ENCODE measurements around the gene NIFK. TPM values are rescaled to one million over a fixed set of nuclear protein-coding genes. Genes with fewer than 3 reads are reported as not detected.

The NIFK gene
- total and polyA plus RNA-seq, 2 donors (not counting 3 experiments of a cell fraction or from before 2014, with no cell fraction given), result 10.7 to 59.7 TPM

- POLR2A ChIA-PET, result interaction anchor here (1.0 kb wide), 1 partner anchor 224 kb away, joined by 4 read pairs; the partner anchor contains the start of gene RNU4ATAC
- peak overlapping the region; percentile 93 for H2AFZ ChIP-seq (ENCODE audit: low read depth, low read length)
- no peaks in the 10 kb centered on the region for H3K9me1 ChIP-seq (replicated peaks; ENCODE audit: control insufficient read depth, extremely low read depth, insufficient read depth, low read length)
- CTCF ChIA-PET, result no interaction called here
- FAIRE-seq (no peak), DNase-seq (ENCODE audit: low read depth, low spot score) (no peak)
- H3K27me3 ChIP-seq (ENCODE audit: control insufficient read depth in 2 of 2, insufficient read depth in 2 of 2, low read length in 2 of 2), result no peaks in the 10 kb centered on the region
- peak overlapping the region; percentile 83 to 93 (median 85) for H3K4me3 ChIP-seq (replicated peaks in 1 of 3; ENCODE audit: insufficient read depth in 1 of 3, low read depth in 1 of 3, low read length in 3 of 3)
- H3K4me1 ChIP-seq (ENCODE audit: control insufficient read depth, extremely low read depth, insufficient read depth, low read length), result peaks cover 16% of the 10 kb centered on the region
- H4K20me1 ChIP-seq (replicated peaks; ENCODE audit: control insufficient read depth, extremely low read depth, insufficient read depth, low read length), result no peaks in the 10 kb centered on the region
- H3K4me2 ChIP-seq (ENCODE audit: insufficient read depth, low read length), result peak overlapping the region; percentile 99
- no peak overlapping the region for H3K27ac ChIP-seq (ENCODE audit: insufficient read depth, low read depth, low read length)
- peaks cover 28% of the 10 kb centered on the region for H3K79me2 ChIP-seq (ENCODE audit: control insufficient read depth, insufficient read depth, low read length)
- TSS peak; percentile 75 for BruUV-seq (replicated peaks)
- no peaks in the 10 kb centered on the region for H3K9me3 ChIP-seq (replicated peaks; ENCODE audit: control insufficient read depth, insufficient read depth, low read length)
- TF ChIP-seq MYC (IDR thresholded peaks at IDR 0.05; ENCODE audit: low read depth, low read length), result no peak
- TF ChIP-seq FOS (IDR thresholded peaks at IDR 0.05; ENCODE audit: borderline replicate concordance, insufficient read depth, low read length), result no peak
- TF ChIP-seq POLR2AphosphoS5 (IDR thresholded peaks at IDR 0.05; ENCODE audit: insufficient read depth, low read depth, low read length), result no peak
- no peak for TF ChIP-seq CTCF (IDR thresholded peaks at IDR 0.05; ENCODE audit: extremely low read depth in 1 of 2, insufficient read depth in 1 of 2, low read depth in 1 of 2, low read length in 2 of 2)
- TF ChIP-seq GATA2 (IDR thresholded peaks at IDR 0.05; ENCODE audit: insufficient read depth, insufficient read length, low read depth, low read length), result no peak
- TF ChIP-seq EZH2 (IDR thresholded peaks at IDR 0.05; ENCODE audit: borderline replicate concordance, low read depth, low read length, severe bottlenecking), result no peak
- no peak for TF ChIP-seq JUN (IDR thresholded peaks at IDR 0.05; ENCODE audit: borderline replicate concordance, insufficient read depth, insufficient read length, low read depth)
- TF ChIP-seq POLR2A (IDR thresholded peaks at IDR 0.05; ENCODE audit: low read depth, low read length), result no peak
- TF ChIP-seq MAX (IDR thresholded peaks at IDR 0.05; ENCODE audit: insufficient read depth, insufficient read length), result no peak
- dilution Hi-C loops (cut with MboI; ENCODE audit: extremely low pct_ligation_motif_present, low sequenced_read_pairs), result no loop called here
- peak overlapping the region; percentile 85 for H3K9ac ChIP-seq (replicated peaks; ENCODE audit: extremely low read depth, insufficient read depth, low read length)
- H3K36me3 ChIP-seq (ENCODE audit: control insufficient read depth in 2 of 2, extremely low read depth in 1 of 2, insufficient read depth in 2 of 2, low read length in 2 of 2), result peaks cover 0 to under 1% of the 10 kb centered on the region in 2 experiments
- intact Hi-C loops (cut with micrococcal nuclease), result loop anchor here (1.0 to 2.0 kb wide), 4 partner anchors 18 to 353 kb away; partner anchors contain the start of genes CLASP1 and RNU4ATAC
Measured at GRCh38 chr2:121754851-121755236, 18.2 kb upstream of the NIFK start.

Data from endothelial cell of umbilical vein (primary cell).